Common myeloid progenitor, CD34-positive (primary cell): ENCODE results near the gene HOXA9.

ENCODE experiments used
- CTCF ChIA-PET: fragments of 350-600 bp; sonication (Branson Sonifier 250); formaldehyde crosslinking; loops from one replicate; lab custom pipeline; 2021; ENCODE audit warnings: antibody characterized with exemption; lab: Charles Lee
- POLR2A ChIA-PET: fragments of 350-600 bp; sonication (Branson Sonifier 250); formaldehyde crosslinking; loops from one replicate; lab custom pipeline; 2021; ENCODE audit warnings: antibody characterized with exemption; lab: Charles Lee
- DNase-seq, 3 donors: peaks; one replicate each; pipeline versions ENCODE4 v3.0.0 to v3.0.0-alpha.2; 2013
- H3K27ac ChIP-seq, 2 experiments: 1 replicate in 1 of 2; 2 replicates in 1 of 2; pipeline ENCODE4 v1.7.0; 2013; ENCODE audit warnings: inconsistent platforms in 2 of 2, low read length in 2 of 2, mild to moderate bottlenecking in 2 of 2, low read depth in 1 of 2, moderate library complexity in 1 of 2; ENCODE audit not compliant: severe bottlenecking in 2 of 2, insufficient read depth in 1 of 2, poor library complexity in 1 of 2
- H3K27me3 ChIP-seq, 5 experiments: replicated peaks in 2 of 5; 1 replicate in 3 of 5; 2 replicates in 2 of 5; pipeline versions ENCODE4 v1.6.1 to v1.7.0; 2013; ENCODE audit warnings: low read length in 4 of 5, mild to moderate bottlenecking in 2 of 5, moderate library complexity in 2 of 5, inconsistent platforms in 1 of 5; ENCODE audit not compliant: insufficient read depth in 5 of 5, control insufficient read depth in 4 of 5
- H3K36me3 ChIP-seq, 4 experiments: 1 replicate in 2 of 4; 2 replicates in 2 of 4; pipeline versions ENCODE4 v1.6.1 to v1.7.0; 2013; ENCODE audit warnings: low read length in 3 of 4, control low read depth in 1 of 4, mild to moderate bottlenecking in 1 of 4; ENCODE audit not compliant: control insufficient read depth in 4 of 4, insufficient read depth in 4 of 4
- H3K4me1 ChIP-seq, 4 experiments: 1 replicate in 3 of 4; 2 replicates in 1 of 4; pipeline versions ENCODE4 v1.6.1 to v1.7.1; 2013; ENCODE audit warnings: low read length in 3 of 4, mild to moderate bottlenecking in 3 of 4, control low read depth in 1 of 4, inconsistent platforms in 1 of 4, moderate library complexity in 1 of 4; ENCODE audit not compliant: control insufficient read depth in 4 of 4, insufficient read depth in 4 of 4; ENCODE audit errors: control extremely low read depth in 1 of 4
- H3K4me3 ChIP-seq, 7 experiments: 1 replicate in 4 of 7; 2 replicates in 3 of 7; pipeline versions ENCODE4 v1.5.1 to v1.7.0; 2013; ENCODE audit warnings: mild to moderate bottlenecking in 7 of 7, low read length in 6 of 7, moderate library complexity in 6 of 7, inconsistent platforms in 2 of 7, low read depth in 2 of 7, control low read depth in 1 of 7; ENCODE audit not compliant: insufficient read depth in 4 of 7, control insufficient read depth in 1 of 7; ENCODE audit errors: extremely low read depth in 1 of 7
- H3K9me3 ChIP-seq, 5 experiments: 1 replicate in 4 of 5; 2 replicates in 1 of 5; pipeline versions ENCODE4 v1.6.1 to v1.7.1; 2013; ENCODE audit warnings: low read length in 4 of 5, mild to moderate bottlenecking in 2 of 5, inconsistent platforms in 1 of 5, low read depth in 1 of 5, moderate library complexity in 1 of 5; ENCODE audit not compliant: control insufficient read depth in 4 of 5, insufficient read depth in 2 of 5; ENCODE audit errors: control extremely low read depth in 1 of 5
- WGBS: methylation state at CpG from one replicate; pipeline ENCODE4 v1.1.5; 2013; ENCODE audit not compliant: insufficient coverage; 5-methylcytosine and 5-hydroxymethylcytosine counted together

Gene HOXA9

DNA sequence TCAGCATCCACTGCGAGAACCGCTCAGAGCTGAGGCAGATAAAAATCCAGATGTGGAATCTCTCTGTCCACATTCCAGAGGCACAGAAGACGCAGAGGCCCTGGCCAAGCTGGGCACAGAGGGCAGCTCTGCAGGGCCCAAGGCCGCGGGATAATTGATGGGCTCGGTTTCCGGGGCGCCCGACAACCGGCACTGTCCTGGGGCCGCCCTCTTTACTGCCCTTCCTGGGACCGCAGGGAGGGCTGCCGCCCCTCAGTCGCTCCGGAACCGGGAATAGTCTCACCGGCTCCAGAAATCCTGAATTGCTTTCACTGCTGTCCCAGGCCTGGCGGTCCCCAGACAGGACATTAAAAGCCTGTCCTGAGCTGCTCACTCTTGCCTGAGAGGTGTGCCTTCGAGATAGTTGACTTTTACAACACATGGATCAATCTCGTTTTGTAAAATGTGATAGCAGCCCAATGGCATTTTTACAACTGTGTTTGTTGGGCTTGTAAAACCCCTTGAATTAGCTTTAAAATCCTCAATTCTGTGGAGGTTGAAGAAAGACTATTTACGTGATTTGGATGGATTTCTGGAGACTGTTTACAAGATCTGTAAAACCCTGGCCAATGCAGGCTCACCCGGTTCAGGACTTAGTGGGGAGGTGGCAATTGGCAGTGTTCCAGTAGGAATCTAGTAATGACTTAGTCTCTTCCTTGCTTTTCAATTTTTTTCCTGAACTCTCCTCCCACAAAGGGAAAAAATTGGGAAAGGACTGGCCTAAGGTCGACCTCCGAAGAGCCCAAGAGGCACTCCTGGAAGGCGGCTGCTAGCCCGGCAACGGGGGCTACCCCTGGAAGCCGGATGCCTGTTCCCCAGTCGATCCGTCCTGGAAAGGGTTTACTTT, 16.3 kb downstream of the HOXA9 start:
- H3K36me3 ChIP-seq, result peaks cover 2 to 55% (median 20%) of the 10 kb centered on the region in 4 experiments
- peak overlapping the region in 1 of 2 experiments; percentile 96 for H3K27ac ChIP-seq
- H3K4me3 ChIP-seq, result peak overlapping the region; percentile 22 to 100 (median 91)
- 7% methylated on average over 25 of the region's 30 CpGs for WGBS
- ChIA-PET POLR2A (interaction anchor here (0.7 to 1.5 kb wide), 3 partner anchors 18 to 292 kb away, joined by 3 to 6 read pairs (median 4); no protein-coding TSS in a partner anchor), CTCF (interaction anchor here (0.9 to 9.1 kb wide), 17 partner anchors 10 to 779 kb away, joined by 3 to 87 read pairs (median 6); partner anchors contain the start of gene HOXA10)
- H3K4me1 ChIP-seq, result peaks cover 5 to 78% (median 73%) of the 10 kb centered on the region in 4 experiments
- H3K9me3 ChIP-seq, result peaks cover 0 to 2% (median 0%) of the 10 kb centered on the region in 5 experiments
- no peak for DNase-seq
- no peaks in the 10 kb centered on the region for H3K27me3 ChIP-seq

DNA sequence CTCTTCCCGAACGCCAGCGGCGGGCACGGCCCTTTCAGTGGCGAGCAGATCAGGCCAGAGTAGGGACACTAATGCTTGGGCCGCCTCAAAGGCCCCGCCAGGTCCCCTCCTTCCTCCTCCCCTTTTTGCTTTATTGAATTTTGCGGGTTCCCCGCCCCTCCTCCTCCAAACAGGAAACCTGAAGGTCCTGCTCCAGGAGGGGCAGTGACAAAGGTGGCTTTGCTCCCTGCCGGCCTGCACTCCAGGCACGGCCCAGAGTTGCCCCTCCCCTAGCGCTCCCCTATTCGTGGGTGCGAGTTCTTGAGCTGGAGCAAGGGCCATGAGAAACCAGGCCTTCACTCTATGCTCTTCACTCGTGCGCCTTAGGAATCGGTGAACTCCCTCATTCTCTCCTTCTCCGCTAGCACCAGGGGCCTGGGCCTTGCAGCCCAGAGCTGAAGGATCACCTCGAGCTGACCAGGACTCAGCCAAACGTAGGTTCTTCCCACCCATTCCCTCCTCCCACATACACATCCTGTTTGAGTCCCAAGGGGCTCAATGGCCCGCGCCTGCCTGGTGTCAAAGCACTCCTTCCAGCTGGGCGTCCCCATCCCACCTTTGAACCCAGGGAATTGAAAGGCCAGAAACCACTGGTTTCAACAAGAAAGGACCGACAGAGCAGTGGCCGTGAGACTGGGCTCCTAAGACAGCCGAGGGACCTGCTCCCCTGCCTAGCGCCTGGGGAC, 17.1 kb downstream of the HOXA9 start:
- Histone ChIP-seq H3K4me1 (peaks cover 5 to 70% (median 67%) of the 10 kb centered on the region in 4 experiments), H3K36me3 (peaks cover 2 to 62% (median 26%) of the 10 kb centered on the region in 4 experiments), H3K27me3 (no peaks in the 10 kb centered on the region), H3K27ac (peak overlapping the region in 1 of 2 experiments; percentile 96), H3K9me3 (peaks cover 0 to 4% (median 0%) of the 10 kb centered on the region in 5 experiments), H3K4me3 (peak overlapping the region; percentile 22 to 100 (median 91))
- WGBS, result 3% methylated on average over 28 of the region's 28 CpGs
- CTCF ChIA-PET, result interaction anchor here (0.9 to 9.1 kb wide), 12 partner anchors 11 to 778 kb away, joined by 3 to 87 read pairs (median 6); partner anchors contain the start of gene HOXA10
- POLR2A ChIA-PET, result interaction anchor here (0.7 to 1.5 kb wide), 2 partner anchors 17 to 20 kb away, joined by 4 to 6 read pairs; no protein-coding TSS in a partner anchor
- peak in 2 of 3 donors; percentile 46 to 58 for DNase-seq

DNA sequence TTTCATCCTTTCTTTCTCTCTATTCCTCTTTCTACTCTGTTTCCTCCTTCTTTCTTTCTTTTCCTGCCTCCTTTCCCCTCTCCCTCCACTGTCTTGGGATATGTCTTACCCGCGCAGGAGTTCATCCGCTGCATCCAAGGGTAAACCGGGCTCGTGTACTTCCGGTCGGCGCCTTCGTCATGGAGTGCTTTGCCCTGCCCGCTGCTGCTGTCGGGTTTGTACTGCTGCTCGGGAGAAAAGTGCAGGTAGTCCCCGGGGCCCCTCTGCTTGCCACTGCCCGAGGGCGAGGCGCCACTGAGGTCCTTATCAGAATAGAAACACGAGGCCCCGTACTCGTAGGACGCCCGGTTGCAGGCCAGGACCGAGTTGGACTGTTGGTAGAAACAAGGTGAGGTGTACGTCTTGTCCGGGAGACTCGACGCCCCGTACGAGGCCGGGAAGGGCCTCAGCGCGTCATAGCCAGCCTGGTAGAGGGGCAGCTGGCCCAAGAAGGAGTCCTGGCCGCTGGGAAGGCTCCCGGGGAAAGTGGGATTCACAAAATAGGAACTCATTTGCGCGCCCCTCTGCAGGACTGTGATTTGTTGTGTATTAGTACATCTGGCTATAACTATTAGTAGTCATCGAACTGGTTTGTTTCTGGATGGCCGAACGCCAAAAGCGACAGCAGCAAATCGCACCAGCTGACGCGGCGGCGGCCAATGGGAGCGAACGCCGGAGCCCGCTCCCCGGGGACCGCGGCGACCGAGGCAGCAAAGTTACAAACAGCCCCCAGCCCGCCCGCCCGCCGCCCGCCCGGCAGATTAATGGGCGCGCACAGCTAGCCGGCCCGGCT, 17.9 kb downstream of the HOXA9 start, which contains the start of gene HOXA6:
Gene HOXA6, minus strand, starts transcription at position 576 of the 832 bp plus-strand sequence. Its CDS starts 25 bp downstream, at position 551.
- WGBS, result 10% methylated on average over 46 of the region's 63 CpGs
- H3K27ac ChIP-seq, result peak within 1 kb of the TSS in 1 of 2 experiments; percentile 96
- DNase-seq, result peak in 2 of 3 donors; percentile 66 to 68
- no peaks in the 10 kb centered on the region for H3K27me3 ChIP-seq
- H3K4me3 ChIP-seq, result peak within 1 kb of the TSS; percentile 22 to 100 (median 91)
- ChIA-PET CTCF (interaction anchor here (0.8 to 9.1 kb wide), 9 partner anchors 11 to 778 kb away, joined by 3 to 87 read pairs (median 12); no protein-coding TSS in a partner anchor), POLR2A (interaction anchor here (1.5 kb wide), 1 partner anchor 16 kb away, joined by 6 read pairs; no protein-coding TSS in a partner anchor)
- peaks cover 5 to 67% (median 63%) of the 10 kb centered on the region in 4 experiments for H3K4me1 ChIP-seq
- peaks cover 2 to 70% (median 32%) of the 10 kb centered on the region in 4 experiments for H3K36me3 ChIP-seq
- peaks cover 0 to 4% (median 0%) of the 10 kb centered on the region in 5 experiments for H3K9me3 ChIP-seq

DNA sequence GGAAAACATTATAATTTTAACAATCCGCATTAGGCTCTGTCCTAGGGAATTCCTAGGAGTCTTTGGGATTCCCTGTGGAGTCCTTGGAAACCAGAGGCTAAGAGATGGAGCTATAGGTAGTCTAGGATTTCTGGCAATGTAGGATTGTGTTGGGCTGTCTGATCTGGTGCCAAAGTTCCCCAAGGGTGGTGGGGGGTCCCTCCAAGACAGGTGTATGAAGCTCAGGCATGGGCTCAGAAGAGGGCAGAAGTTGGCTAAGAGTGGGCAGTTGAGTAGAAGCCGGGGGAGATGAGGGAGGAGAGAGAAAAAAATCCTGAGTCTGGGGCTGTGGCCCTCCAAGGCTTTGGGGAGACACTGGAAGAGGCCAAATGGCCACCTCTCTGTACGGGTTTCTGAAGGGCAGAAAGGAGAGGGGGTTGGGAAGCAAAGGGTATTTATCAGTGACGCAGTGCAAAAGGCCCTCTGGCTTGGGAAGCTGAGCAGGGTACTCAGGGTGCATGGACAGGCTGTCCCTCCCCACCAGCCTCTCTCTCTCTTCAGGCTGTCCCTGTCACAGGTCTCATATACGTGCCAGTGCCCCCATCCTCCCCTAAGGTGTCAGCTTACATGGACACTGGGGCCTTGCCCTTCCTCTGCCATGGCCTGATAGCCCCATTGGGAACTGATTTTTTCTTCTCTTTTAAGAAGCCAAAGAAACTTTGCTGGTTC, 18.7 kb downstream of the HOXA9 start:
- peak overlapping the region in 1 of 2 experiments; percentile 49 for H3K27ac ChIP-seq
- peaks cover 5 to 65% (median 59%) of the 10 kb centered on the region in 4 experiments for H3K4me1 ChIP-seq
- no peak for DNase-seq
- ChIA-PET POLR2A (no interaction called here), CTCF (interaction anchor here (0.8 to 9.1 kb wide), 3 partner anchors 12 to 291 kb away, joined by 4 to 87 read pairs (median 4); no protein-coding TSS in a partner anchor)
- 88% methylated on average over 4 of the region's 5 CpGs for WGBS
- peaks cover 0 to 4% (median 0%) of the 10 kb centered on the region in 5 experiments for H3K9me3 ChIP-seq
- H3K27me3 ChIP-seq, result no peaks in the 10 kb centered on the region
- peak overlapping the region in 5 of 7 experiments; percentile 55 to 100 (median 94) for H3K4me3 ChIP-seq
- peaks cover 2 to 77% (median 38%) of the 10 kb centered on the region in 4 experiments for H3K36me3 ChIP-seq

DNA sequence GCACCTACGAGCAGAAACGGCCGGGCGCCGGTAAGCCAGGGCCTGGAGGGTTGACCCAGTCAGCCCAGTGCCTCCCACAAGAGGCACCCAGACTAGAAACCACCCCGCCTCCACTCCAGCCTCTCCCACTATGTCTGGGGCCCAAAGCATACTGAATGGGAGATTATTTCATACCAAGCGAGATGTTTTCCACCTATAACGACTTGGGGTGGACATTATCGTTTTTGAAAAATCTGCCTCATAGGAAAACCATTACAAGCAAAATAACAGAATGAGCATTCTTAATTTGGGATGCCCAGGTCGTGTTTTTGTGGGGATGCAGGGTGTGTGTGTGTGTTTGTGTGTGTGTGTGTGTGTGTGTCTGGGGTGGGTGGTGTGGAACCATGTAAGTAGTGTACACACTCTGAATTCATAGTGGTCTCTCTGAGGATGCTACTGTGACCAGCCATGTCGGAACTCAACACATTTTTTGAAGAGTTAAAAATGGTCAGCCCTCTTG, 19.4 kb downstream of the HOXA9 start:
- WGBS, result 77% methylated on average over 4 of the region's 11 CpGs
- CTCF ChIA-PET, result interaction anchor here (0.9 to 9.1 kb wide), 4 partner anchors 25 to 464 kb away, joined by 3 to 87 read pairs (median 6); no protein-coding TSS in a partner anchor
- Histone ChIP-seq H3K9me3 (peaks cover 0 to 4% (median 0%) of the 10 kb centered on the region in 5 experiments), H3K27ac (peak overlapping the region in 1 of 2 experiments; percentile 49), H3K36me3 (peaks cover 2 to 84% (median 44%) of the 10 kb centered on the region in 4 experiments), H3K27me3 (no peaks in the 10 kb centered on the region), H3K4me3 (peak overlapping the region in 2 of 7 experiments; percentile 21 to 79), H3K4me1 (peaks cover 5 to 64% (median 56%) of the 10 kb centered on the region in 4 experiments)
- DNase-seq, result no peak
- POLR2A ChIA-PET, result no interaction called here
